ENCODE measurements around the gene HCFC2. TPM values are rescaled to one million over a fixed set of nuclear protein-coding genes. Genes with fewer than 3 reads are reported as not detected.
"Not testable (repeated sequence)": the region's sequence is repeated elsewhere in the genome, so short reads cannot be mapped to it uniquely, and the experiment has no call there.

HCFC2 gene
- 1 to 10 TPM; 6.8 to 6.9 TPM for polyA plus RNA-seq

GRCh38 chr12:104064031-104064841 lies at the start of gene HCFC2:
Gene HCFC2 (plus strand): TSS chr12:104064531. CDS start chr12:104064561, 30 bp downstream.
- Histone ChIP-seq H3K9me3 (ENCODE audit: control insufficient read depth in 2 of 2, insufficient read depth in 1 of 2, low read depth in 1 of 2, low read length in 1 of 2) (no peaks in the 10 kb centered on the region), H3K36me3 (ENCODE audit: control insufficient read depth in 2 of 2, insufficient read depth in 2 of 2, low read length in 1 of 2) (peaks cover 0 to 2% of the 10 kb centered on the region in 2 donors), H3K27me3 (ENCODE audit: control insufficient read depth in 1 of 2, insufficient read depth in 2 of 2, low read length in 2 of 2) (no peaks in the 10 kb centered on the region), H3K27ac (ENCODE audit: low read depth in 2 of 2, low read length in 1 of 2) (peak within 1 kb of the TSS; percentile 89 to 91), H3K4me3 (ENCODE audit: low read depth in 1 of 2, low read length in 2 of 2) (peak within 1 kb of the TSS; percentile 92 to 98), H3K4me1 (ENCODE audit: control insufficient read depth in 2 of 2, insufficient read depth in 2 of 2, low read length in 1 of 2) (peaks cover 0 to 2% of the 10 kb centered on the region in 2 donors)
- WGBS, 2 donors: 0% methylated on average over 66 to 74 of the region's 74 CpGs

GRCh38 chr12:104021862-104022261 lies 42.5 kb upstream of the HCFC2 start:
- not testable (repeated sequence) for H3K4me1 ChIP-seq (ENCODE audit: control insufficient read depth in 2 of 2, insufficient read depth in 2 of 2, low read length in 1 of 2); H3K27ac ChIP-seq (ENCODE audit: low read depth in 2 of 2, low read length in 1 of 2); H3K4me3 ChIP-seq (ENCODE audit: low read depth in 1 of 2, low read length in 2 of 2); H3K9me3 ChIP-seq (ENCODE audit: control insufficient read depth in 2 of 2, insufficient read depth in 1 of 2, low read depth in 1 of 2, low read length in 1 of 2); H3K36me3 ChIP-seq (ENCODE audit: control insufficient read depth in 2 of 2, insufficient read depth in 2 of 2, low read length in 1 of 2); H3K27me3 ChIP-seq (ENCODE audit: control insufficient read depth in 1 of 2, insufficient read depth in 2 of 2, low read length in 2 of 2)
- 85 to 90% methylated on average over 1 of the region's 1 CpG for WGBS, 2 donors

- 33 to 48% methylated on average over 3 of the region's 3 CpGs for WGBS, 2 donors
- no peak overlapping the region for H3K27ac ChIP-seq (ENCODE audit: low read depth in 2 of 2, low read length in 1 of 2)
- H3K36me3 ChIP-seq (ENCODE audit: control insufficient read depth in 2 of 2, insufficient read depth in 2 of 2, low read length in 1 of 2): no peaks in the 10 kb centered on the region
- no peaks in the 10 kb centered on the region for H3K4me1 ChIP-seq (ENCODE audit: control insufficient read depth in 2 of 2, insufficient read depth in 2 of 2, low read length in 1 of 2)
- H3K27me3 ChIP-seq (ENCODE audit: control insufficient read depth in 1 of 2, insufficient read depth in 2 of 2, low read length in 2 of 2): no peaks in the 10 kb centered on the region
- H3K4me3 ChIP-seq (ENCODE audit: low read depth in 1 of 2, low read length in 2 of 2): no peak overlapping the region
- no peaks in the 10 kb centered on the region for H3K9me3 ChIP-seq (ENCODE audit: control insufficient read depth in 2 of 2, insufficient read depth in 1 of 2, low read depth in 1 of 2, low read length in 1 of 2)
These were observed 41.5 kb upstream of the HCFC2 start for GRCh38 chr12:104022786-104023185.

- WGBS, 2 donors: 61 to 71% methylated on average over 2 of the region's 2 CpGs
- H3K27me3 ChIP-seq (ENCODE audit: control insufficient read depth in 1 of 2, insufficient read depth in 2 of 2, low read length in 2 of 2): no peaks in the 10 kb centered on the region
These were observed 40.6 kb upstream of the HCFC2 start for GRCh38 chr12:104023710-104024109.

GRCh38 chr12:104024348-104024747 lies 40.0 kb upstream of the HCFC2 start:
- Histone ChIP-seq H3K4me3 (ENCODE audit: low read depth in 1 of 2, low read length in 2 of 2) (no peak overlapping the region), H3K27ac (ENCODE audit: low read depth in 2 of 2, low read length in 1 of 2) (no peak overlapping the region), H3K4me1 (ENCODE audit: control insufficient read depth in 2 of 2, insufficient read depth in 2 of 2, low read length in 1 of 2) (no peaks in the 10 kb centered on the region), H3K9me3 (ENCODE audit: control insufficient read depth in 2 of 2, insufficient read depth in 1 of 2, low read depth in 1 of 2, low read length in 1 of 2) (no peaks in the 10 kb centered on the region), H3K36me3 (ENCODE audit: control insufficient read depth in 2 of 2, insufficient read depth in 2 of 2, low read length in 1 of 2) (no peaks in the 10 kb centered on the region), H3K27me3 (ENCODE audit: control insufficient read depth in 1 of 2, insufficient read depth in 2 of 2, low read length in 2 of 2) (no peaks in the 10 kb centered on the region)
- WGBS, 2 donors: 93 to 94% methylated on average over 6 of the region's 6 CpGs

More at GRCh38 chr12:104023710-104024109, 40.6 kb upstream of the HCFC2 start:
- H3K36me3 ChIP-seq (ENCODE audit: control insufficient read depth in 2 of 2, insufficient read depth in 2 of 2, low read length in 1 of 2): no peaks in the 10 kb centered on the region
- H3K27ac ChIP-seq (ENCODE audit: low read depth in 2 of 2, low read length in 1 of 2): no peak overlapping the region
- no peaks in the 10 kb centered on the region for H3K4me1 ChIP-seq (ENCODE audit: control insufficient read depth in 2 of 2, insufficient read depth in 2 of 2, low read length in 1 of 2)
- no peak overlapping the region for H3K4me3 ChIP-seq (ENCODE audit: low read depth in 1 of 2, low read length in 2 of 2)
- no peaks in the 10 kb centered on the region for H3K9me3 ChIP-seq (ENCODE audit: control insufficient read depth in 2 of 2, insufficient read depth in 1 of 2, low read depth in 1 of 2, low read length in 1 of 2)

- Histone ChIP-seq H3K36me3 (ENCODE audit: control insufficient read depth in 2 of 2, insufficient read depth in 2 of 2, low read length in 1 of 2) (no peaks in the 10 kb centered on the region), H3K4me1 (ENCODE audit: control insufficient read depth in 2 of 2, insufficient read depth in 2 of 2, low read length in 1 of 2) (no peaks in the 10 kb centered on the region), H3K9me3 (ENCODE audit: control insufficient read depth in 2 of 2, insufficient read depth in 1 of 2, low read depth in 1 of 2, low read length in 1 of 2) (no peaks in the 10 kb centered on the region), H3K27ac (ENCODE audit: low read depth in 2 of 2, low read length in 1 of 2) (no peak overlapping the region), H3K27me3 (ENCODE audit: control insufficient read depth in 1 of 2, insufficient read depth in 2 of 2, low read length in 2 of 2) (no peaks in the 10 kb centered on the region), H3K4me3 (ENCODE audit: low read depth in 1 of 2, low read length in 2 of 2) (no peak overlapping the region)
- WGBS, 2 donors: 93 to 96% methylated on average over 2 of the region's 2 CpGs
These were observed 38.6 kb upstream of the HCFC2 start for GRCh38 chr12:104025771-104026170.

GRCh38 chr12:104026841-104027599 lies 37.3 kb upstream of the HCFC2 start:
- H3K27me3 ChIP-seq (ENCODE audit: control insufficient read depth in 1 of 2, insufficient read depth in 2 of 2, low read length in 2 of 2): no peaks in the 10 kb centered on the region
- no peak overlapping the region for H3K27ac ChIP-seq (ENCODE audit: low read depth in 2 of 2, low read length in 1 of 2)
- H3K4me1 ChIP-seq (ENCODE audit: control insufficient read depth in 2 of 2, insufficient read depth in 2 of 2, low read length in 1 of 2): no peaks in the 10 kb centered on the region
- H3K4me3 ChIP-seq (ENCODE audit: low read depth in 1 of 2, low read length in 2 of 2): no peak overlapping the region
- no peaks in the 10 kb centered on the region for H3K9me3 ChIP-seq (ENCODE audit: control insufficient read depth in 2 of 2, insufficient read depth in 1 of 2, low read depth in 1 of 2, low read length in 1 of 2)
- H3K36me3 ChIP-seq (ENCODE audit: control insufficient read depth in 2 of 2, insufficient read depth in 2 of 2, low read length in 1 of 2): no peaks in the 10 kb centered on the region
- 47 to 52% methylated on average over 5 of the region's 5 CpGs for WGBS, 2 donors

- WGBS, 2 donors: 92 to 96% methylated on average over 7 to 10 of the region's 27 CpGs
- H3K36me3 ChIP-seq (ENCODE audit: control insufficient read depth in 2 of 2, insufficient read depth in 2 of 2, low read length in 1 of 2); H3K9me3 ChIP-seq (ENCODE audit: control insufficient read depth in 2 of 2, insufficient read depth in 1 of 2, low read depth in 1 of 2, low read length in 1 of 2); H3K4me3 ChIP-seq (ENCODE audit: low read depth in 1 of 2, low read length in 2 of 2); H3K27ac ChIP-seq (ENCODE audit: low read depth in 2 of 2, low read length in 1 of 2); H3K4me1 ChIP-seq (ENCODE audit: control insufficient read depth in 2 of 2, insufficient read depth in 2 of 2, low read length in 1 of 2); H3K27me3 ChIP-seq (ENCODE audit: control insufficient read depth in 1 of 2, insufficient read depth in 2 of 2, low read length in 2 of 2): not testable (repeated sequence)
These were observed 33.7 kb upstream of the HCFC2 start for GRCh38 chr12:104030596-104030995.

GRCh38 chr12:104036143-104036542 lies 28.2 kb upstream of the HCFC2 start:
- not testable (repeated sequence) for H3K4me1 ChIP-seq (ENCODE audit: control insufficient read depth in 2 of 2, insufficient read depth in 2 of 2, low read length in 1 of 2); H3K9me3 ChIP-seq (ENCODE audit: control insufficient read depth in 2 of 2, insufficient read depth in 1 of 2, low read depth in 1 of 2, low read length in 1 of 2); H3K4me3 ChIP-seq (ENCODE audit: low read depth in 1 of 2, low read length in 2 of 2); H3K36me3 ChIP-seq (ENCODE audit: control insufficient read depth in 2 of 2, insufficient read depth in 2 of 2, low read length in 1 of 2); H3K27me3 ChIP-seq (ENCODE audit: control insufficient read depth in 1 of 2, insufficient read depth in 2 of 2, low read length in 2 of 2); H3K27ac ChIP-seq (ENCODE audit: low read depth in 2 of 2, low read length in 1 of 2)
- 85 to 88% methylated on average over 2 of the region's 2 CpGs for WGBS, 2 donors

Data from esophagus (tissue), 2 donors.